Measurements from ENCODE around the gene SNRPA. TPM values are rescaled to one million over a fixed set of nuclear protein-coding genes. Genes with fewer than 3 reads are reported as not detected.

Gene SNRPA
- total and polyA plus RNA-seq, 2 of the 13 experiments (the other 11 are each of a cell fraction or from before 2014, with no cell fraction given), result 59.6 to 162 TPM

GRCh38 chr19:40744554-40745401 lies 6.2 kb upstream of the SNRPA start (continued):
- TF ChIP-seq LCORL (IDR thresholded peaks at IDR 0.05) (no peak), LCORL (CRISPR knock-in tag; IDR thresholded peaks at IDR 0.05) (peak; percentile 39; the same call in 1 of the 2 replicates), CTCF (CRISPR knock-in tag; IDR thresholded peaks at IDR 0.05) (peak; percentile 62), ZFP91 (CRISPR knock-in tag; IDR thresholded peaks at IDR 0.05; ENCODE audit: borderline replicate concordance) (peak; percentile 38; the same call in 1 of the 2 replicates), HOXA3 (CRISPR knock-in tag; IDR thresholded peaks at IDR 0.05) (0 out of 2 replicates have a peak, but pooled peaks have one; percentile 7), ZNF687 (CRISPR knock-in tag; IDR thresholded peaks at IDR 0.05) (peak; percentile 37; the same call in 1 of the 2 replicates), SMC3 (IDR thresholded peaks at IDR 0.05; ENCODE audit: low read length) (0 out of 2 replicates have a peak, but pooled peaks have one; percentile 21), SALL1 (CRISPR knock-in tag; IDR thresholded peaks at IDR 0.05) (peak; percentile 25; the same call in 1 of the 2 replicates), STAG1 (CRISPR knock-in tag; IDR thresholded peaks at IDR 0.05) (peak; percentile 65), ZNF572 (CRISPR knock-in tag; IDR thresholded peaks at IDR 0.05) (no peak), THAP7 (CRISPR knock-in tag; IDR thresholded peaks at IDR 0.05) (no peak), NONO (IDR thresholded peaks at IDR 0.05) (no peak), NONO (CRISPR knock-in tag; conservative IDR thresholded peaks at IDR 0.05) (0 out of 2 replicates have a peak, but pooled peaks have one; percentile 23), ZBTB33 (CRISPR knock-in tag; IDR thresholded peaks at IDR 0.05) (0 out of 2 replicates have a peak, but pooled peaks have one; percentile 43)

All from HepG2 (cell line).